ENCODE data around the gene KDM6B.
A peak's percentile ranks its signal among the peaks of the same experiment; 100 is the strongest.

KDM6B gene

GRCh38 chr17:7856011-7856810 is 22.2 kb downstream of the KDM6B start:
- peaks cover 6% of the 10 kb centered on the region for H3K9me3 ChIP-seq
- H3K27me3 ChIP-seq: no peaks in the 10 kb centered on the region
- peak overlapping the region; percentile 78 to 94 for H3K4me3 ChIP-seq (ENCODE audit: low read depth in 1 of 2, low read length in 1 of 2)
- TF ChIP-seq CTCF (IDR thresholded peaks at IDR 0.05): no peak
- peaks cover 54% of the 10 kb centered on the region for H3K36me3 ChIP-seq
- H3K4me1 ChIP-seq (ENCODE audit: control insufficient read depth in 1 of 2, insufficient read depth in 1 of 2, low read depth in 1 of 2, low read length in 1 of 2): peaks cover 58 to 66% of the 10 kb centered on the region in 2 experiments
- H3K27ac ChIP-seq: peak overlapping the region; percentile 98

- Histone ChIP-seq H3K9me3 (peaks cover 6% of the 10 kb centered on the region), H3K4me1 (ENCODE audit: control insufficient read depth in 1 of 2, insufficient read depth in 1 of 2, low read depth in 1 of 2, low read length in 1 of 2) (peaks cover 49 to 58% of the 10 kb centered on the region in 2 experiments), H3K36me3 (peaks cover 46% of the 10 kb centered on the region), H3K27ac (peak within 1 kb of the TSS; percentile 98), H3K27me3 (no peaks in the 10 kb centered on the region), H3K4me3 (ENCODE audit: low read depth in 1 of 2, low read length in 1 of 2) (peak within 1 kb of the TSS; percentile 78 to 94)
- TF ChIP-seq CTCF (IDR thresholded peaks at IDR 0.05): peak; percentile 83
Measured at GRCh38 chr17:7856811-7857712, 23.0 kb downstream of the KDM6B start, which contains the start of gene NAA38. NAA38 (minus strand) TSS chr17:7857559; CDS start chr17:7857463, 96 bp downstream.

GRCh38 chr17:7857713-7858521 is 23.9 kb downstream of the KDM6B start, which contains the start of gene CYB5D1:
CYB5D1 (plus strand) TSS chr17:7858003; CDS start chr17:7858135, 132 bp downstream.
- Histone ChIP-seq H3K27ac (peak within 1 kb of the TSS; percentile 98), H3K4me1 (ENCODE audit: control insufficient read depth in 1 of 2, insufficient read depth in 1 of 2, low read depth in 1 of 2, low read length in 1 of 2) (peaks cover 41 to 49% of the 10 kb centered on the region in 2 experiments), H3K9me3 (peaks cover 6% of the 10 kb centered on the region), H3K27me3 (no peaks in the 10 kb centered on the region), H3K36me3 (peaks cover 37% of the 10 kb centered on the region), H3K4me3 (ENCODE audit: low read depth in 1 of 2, low read length in 1 of 2) (peak within 1 kb of the TSS; percentile 78 to 94)
- no peak for TF ChIP-seq CTCF (IDR thresholded peaks at IDR 0.05)

GRCh38 chr17:7858522-7858810 is 24.4 kb downstream of the KDM6B start:
- peak overlapping the region; percentile 98 for H3K27ac ChIP-seq
- peak; percentile 51 for TF ChIP-seq CTCF (IDR thresholded peaks at IDR 0.05)

GRCh38 chr17:7859028-7859427 is 25.0 kb downstream of the KDM6B start:
- Histone ChIP-seq H3K9me3 (peaks cover 1% of the 10 kb centered on the region), H3K4me3 (ENCODE audit: low read depth in 1 of 2, low read length in 1 of 2) (peak overlapping the region in 1 of 2 experiments; percentile 94), H3K27ac (peak overlapping the region; percentile 98), H3K4me1 (ENCODE audit: control insufficient read depth in 1 of 2, insufficient read depth in 1 of 2, low read depth in 1 of 2, low read length in 1 of 2) (peaks cover 41 to 46% of the 10 kb centered on the region in 2 experiments), H3K27me3 (no peaks in the 10 kb centered on the region), H3K36me3 (peaks cover 26% of the 10 kb centered on the region)
- TF ChIP-seq CTCF (IDR thresholded peaks at IDR 0.05): no peak

More at GRCh38 chr17:7858522-7858810, 24.4 kb downstream of the KDM6B start:
- peaks cover 6% of the 10 kb centered on the region for H3K9me3 ChIP-seq
- peaks cover 41 to 46% of the 10 kb centered on the region in 2 experiments for H3K4me1 ChIP-seq (ENCODE audit: control insufficient read depth in 1 of 2, insufficient read depth in 1 of 2, low read depth in 1 of 2, low read length in 1 of 2)
- H3K27me3 ChIP-seq: no peaks in the 10 kb centered on the region
- H3K4me3 ChIP-seq (ENCODE audit: low read depth in 1 of 2, low read length in 1 of 2): peak overlapping the region; percentile 78 to 94
- H3K36me3 ChIP-seq: peaks cover 32% of the 10 kb centered on the region

All from neutrophil (primary cell).